Tibial artery (tissue), 4 donors: ENCODE data around the gene GRB10.

Experiments
- DNase-seq, 2 donors: peaks; one replicate each; pipeline ENCODE4 v3.0.0-alpha.2; 2019
- H3K27ac ChIP-seq, 2 donors: fragments of 200-600 bp; sonication (generic) in 1 of 2; 1 replicate in 1 of 2; 2 replicates in 1 of 2; pipeline ENCODE4 v1.5.1; 2018 to 2019; ENCODE audit warnings: mild to moderate bottlenecking in 1 of 2
- H3K27me3 ChIP-seq, 2 donors: fragments of 200-600 bp; sonication (generic) in 1 of 2; one replicate each; pipeline versions ENCODE4 v1.5.1 to v1.6.0; 2016 to 2019
- H3K36me3 ChIP-seq, 3 donors: fragments of 200-600 bp; sonication (generic) in 2 of 3; one replicate each; pipeline ENCODE4 v1.5.1; 2016 to 2019; ENCODE audit warnings: mild to moderate bottlenecking in 2 of 3
- H3K4me1 ChIP-seq, 4 donors: fragments of 200-600 bp; sonication (generic) in 2 of 4; 1 replicate in 3 of 4; 2 replicates in 1 of 4; pipeline ENCODE4 v1.5.1; 2016 to 2019
- H3K4me3 ChIP-seq, 2 donors: fragments of 200-600 bp; sonication (generic) in 1 of 2; 1 replicate in 1 of 2; 2 replicates in 1 of 2; pipeline ENCODE4 v1.5.1; 2018 to 2019; ENCODE audit warnings: mild to moderate bottlenecking in 2 of 2
- H3K9me3 ChIP-seq, 3 donors: fragments of 200-600 bp; sonication (generic) in 1 of 3; one replicate each; pipeline ENCODE4 v1.5.1; 2016 to 2019
- CTCF ChIP-seq, 2 experiments: fragments of 200-600 bp in 1 of 2; fragments of 450-650 bp in 1 of 2; IDR thresholded peaks; one replicate each; pipeline ENCODE4 v1.5.1; 2017 to 2019; ENCODE audit warnings: antibody characterized with exemption in 2 of 2, mild to moderate bottlenecking in 1 of 2, moderate library complexity in 1 of 2
- intact Hi-C: fragments of 100-400 bp; cut with DNase I; formaldehyde crosslinking; loops from one replicate; pipeline ENCODE4 v1.15.0; 2023; ENCODE audit warnings: low total_unique reads

Gene GRB10

GRCh38 chr7:50676740-50677637 lies 105.7 kb downstream of the GRB10 start:
- H3K36me3 ChIP-seq: peaks cover 0 to 28% (median 15%) of the 10 kb centered on the region in 3 donors
- peak overlapping the region in 1 of 2 donors; percentile 31 for H3K27ac ChIP-seq
- H3K4me3 ChIP-seq: no peak overlapping the region
- no peak for TF ChIP-seq CTCF (IDR thresholded peaks at IDR 0.05)
- no peaks in the 10 kb centered on the region for H3K27me3 ChIP-seq
- no peaks in the 10 kb centered on the region for H3K9me3 ChIP-seq
- intact Hi-C loops: loop anchor here (5.0 to 10.0 kb wide), 2 partner anchors 62 to 210 kb away; no protein-coding TSS in a partner anchor
- H3K4me1 ChIP-seq: peaks cover 0 to 47% (median 36%) of the 10 kb centered on the region in 4 donors
- DNase-seq: no peak

- Histone ChIP-seq H3K9me3 (no peaks in the 10 kb centered on the region), H3K4me1 (peaks cover 0 to 42% (median 32%) of the 10 kb centered on the region in 4 donors), H3K36me3 (peaks cover 0 to 31% (median 15%) of the 10 kb centered on the region in 3 donors), H3K4me3 (no peak overlapping the region), H3K27me3 (no peaks in the 10 kb centered on the region), H3K27ac (no peak overlapping the region)
- TF ChIP-seq CTCF (IDR thresholded peaks at IDR 0.05): no peak
- DNase-seq: no peak
- intact Hi-C loops: loop anchor here (5.0 to 10.0 kb wide), 2 partner anchors 61 to 209 kb away; no protein-coding TSS in a partner anchor
These were observed 106.6 kb downstream of the GRB10 start for GRCh38 chr7:50676079-50676478.

GRCh38 chr7:50674896-50675835 lies 107.5 kb downstream of the GRB10 start:
- H3K9me3 ChIP-seq: no peaks in the 10 kb centered on the region
- intact Hi-C loops: loop anchor here (5.0 to 10.0 kb wide), 2 partner anchors 60 to 208 kb away; no protein-coding TSS in a partner anchor
- peaks cover 0 to 42% (median 32%) of the 10 kb centered on the region in 4 donors for H3K4me1 ChIP-seq
- no peak for DNase-seq
- H3K4me3 ChIP-seq: no peak overlapping the region
- no peaks in the 10 kb centered on the region for H3K27me3 ChIP-seq
- peaks cover 0 to 31% (median 15%) of the 10 kb centered on the region in 3 donors for H3K36me3 ChIP-seq
- TF ChIP-seq CTCF (IDR thresholded peaks at IDR 0.05): no peak
- no peak overlapping the region for H3K27ac ChIP-seq

- no peaks in the 10 kb centered on the region for H3K27me3 ChIP-seq
- no peak overlapping the region for H3K4me3 ChIP-seq
- H3K9me3 ChIP-seq: no peaks in the 10 kb centered on the region
- no peak for DNase-seq
- peaks cover 0 to 43% (median 30%) of the 10 kb centered on the region in 4 donors for H3K4me1 ChIP-seq
- intact Hi-C loops: loop anchor here (10.0 kb wide), 1 partner anchor 59 kb away; no protein-coding TSS in a partner anchor
- H3K36me3 ChIP-seq: peaks cover 0 to 40% (median 15%) of the 10 kb centered on the region in 3 donors
- no peak overlapping the region for H3K27ac ChIP-seq
- no peak for TF ChIP-seq CTCF (IDR thresholded peaks at IDR 0.05)
These were observed 108.4 kb downstream of the GRB10 start for GRCh38 chr7:50674299-50674698.

GRCh38 chr7:50673096-50673495 lies 109.6 kb downstream of the GRB10 start:
- TF ChIP-seq CTCF (IDR thresholded peaks at IDR 0.05): no peak
- intact Hi-C loops: loop anchor here (10.0 kb wide), 1 partner anchor 58 kb away; no protein-coding TSS in a partner anchor
- H3K36me3 ChIP-seq: peaks cover 0 to 40% (median 15%) of the 10 kb centered on the region in 3 donors

More at GRCh38 chr7:50673096-50673495, 109.6 kb downstream of the GRB10 start:
- peaks cover 0 to 43% (median 30%) of the 10 kb centered on the region in 4 donors for H3K4me1 ChIP-seq
- H3K4me3 ChIP-seq: no peak overlapping the region
- no peaks in the 10 kb centered on the region for H3K9me3 ChIP-seq
- H3K27me3 ChIP-seq: no peaks in the 10 kb centered on the region
- no peak for DNase-seq
- no peak overlapping the region for H3K27ac ChIP-seq
